Activated naive CD4-positive, alpha-beta T cell treated with anti-CD3 and anti-CD28 coated beads, Interleukin-2, amount 50 U/mL, for 72 hours (primary cell): ENCODE data around the gene SMIM10L2A. TPM values are rescaled to one million over a fixed set of nuclear protein-coding genes. Genes with fewer than 3 reads are reported as not detected.
"Not testable (repeated sequence)": the region's sequence is repeated elsewhere in the genome, so short reads cannot be mapped to it uniquely, and the experiment has no call there.

Experiments
- ATAC-seq, 2 donors: fragments of 150-1000 bp; cut with Tn5 transposase; 2 replicates each; pipeline ENCODE4 v1.10.0; 2021; ENCODE audit warnings: mild to moderate bottlenecking in 2 of 2, moderate library complexity in 2 of 2
- DNase-seq, 2 donors: peaks; one replicate each; pipeline ENCODE4 v3.0.0; 2021 to 2022; ENCODE audit warnings: low spot score in 2 of 2
- H3K27ac Mint-ChIP-seq, 2 donors: one replicate each; pipeline ENCODE4 v1.8.0; 2022; ENCODE audit warnings: mild to moderate bottlenecking in 2 of 2, mixed read lengths in 2 of 2
- H3K36me3 Mint-ChIP-seq, 2 donors: one replicate each; pipeline ENCODE4 v1.8.0; 2022; ENCODE audit warnings: mixed read lengths in 2 of 2
- H3K9me3 Mint-ChIP-seq, 2 donors: one replicate each; pipeline ENCODE4 v1.8.0; 2022; ENCODE audit warnings: mixed read lengths in 2 of 2
- total RNA-seq, 2 donors: library from RNA; stranded (reverse); gene quantifications; one replicate each; pipeline ENCODE4 v1.2.3, GENCODE V29; 2022

Gene SMIM10L2A
- total RNA-seq, 2 donors from 2014 or later, result 0.18 to 0.54 TPM

DNA sequence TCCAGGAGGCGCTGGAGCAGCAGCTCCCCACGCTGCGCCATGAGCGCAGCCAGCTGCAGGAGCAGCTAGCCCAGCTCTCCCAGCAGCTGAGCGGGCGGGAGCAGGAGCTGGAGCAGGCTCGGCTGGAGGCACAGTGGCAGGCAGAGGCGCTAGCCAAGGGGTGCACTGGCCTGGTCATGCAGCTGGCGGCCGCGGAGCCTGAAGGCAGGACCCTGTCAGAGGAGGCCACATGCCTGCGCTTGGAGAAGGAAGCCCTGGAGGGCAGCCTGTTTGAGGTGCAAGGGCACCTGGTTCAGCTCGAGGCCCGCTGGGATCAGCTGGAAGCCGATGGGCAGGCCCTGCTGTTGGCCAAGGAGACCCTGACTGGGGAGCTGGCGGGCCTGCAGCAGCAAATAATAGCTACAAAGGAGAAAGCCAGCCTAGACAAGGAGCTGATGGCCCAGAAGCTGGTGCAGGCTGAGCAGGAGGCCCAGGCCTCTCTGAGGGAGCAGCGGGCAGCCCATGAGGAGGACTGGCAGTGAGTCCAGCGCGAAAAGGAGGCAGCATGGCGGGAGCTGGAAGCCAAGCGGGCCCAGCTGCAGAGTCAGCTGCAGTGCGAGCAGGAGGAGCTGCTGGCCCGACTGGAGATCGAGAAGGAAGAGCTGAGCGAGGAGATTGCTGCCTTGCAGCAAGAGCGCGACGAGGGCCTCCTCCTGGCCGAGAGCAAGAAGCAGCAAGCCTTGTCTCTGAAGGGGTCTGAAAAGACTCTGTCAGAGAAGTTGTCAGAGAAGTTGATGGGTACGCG is 13.6 kb downstream of the SMIM10L2A start:
- DNase-seq, result no peak
- Mint-ChIP-seq H3K36me3 (peaks cover 7 to 9% of the 10 kb centered on the region in 2 donors), H3K9me3 (peaks cover 0 to 7% of the 10 kb centered on the region in 2 donors), H3K27ac (no peak overlapping the region)
- ATAC-seq, result no peak

DNA sequence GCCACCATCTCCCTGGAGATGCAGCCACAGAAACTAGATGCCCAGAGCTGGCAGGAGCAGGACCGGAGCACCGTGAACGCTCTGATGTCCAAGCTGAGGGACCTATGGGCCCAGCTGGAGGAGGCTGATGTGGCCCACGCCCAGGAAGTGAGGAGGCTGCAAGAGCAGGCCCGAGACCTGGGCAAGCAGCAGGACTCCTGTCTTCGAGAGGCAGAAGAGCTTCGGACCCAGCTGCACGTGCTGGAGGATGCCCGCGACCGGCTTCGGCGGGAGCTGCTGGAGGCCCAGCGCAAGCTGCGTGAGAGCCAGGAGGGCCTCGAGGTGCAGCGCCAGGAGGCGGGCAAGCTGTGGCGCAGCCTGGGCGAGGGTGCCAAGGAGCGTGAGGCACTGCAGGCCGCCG is 14.2 kb downstream of the SMIM10L2A start:
- ATAC-seq (no peak), DNase-seq (no peak)
- Mint-ChIP-seq H3K36me3 (peaks cover 3 to 8% of the 10 kb centered on the region in 2 donors), H3K9me3 (peaks cover 0 to 5% of the 10 kb centered on the region in 2 donors), H3K27ac (no peak overlapping the region)

DNA sequence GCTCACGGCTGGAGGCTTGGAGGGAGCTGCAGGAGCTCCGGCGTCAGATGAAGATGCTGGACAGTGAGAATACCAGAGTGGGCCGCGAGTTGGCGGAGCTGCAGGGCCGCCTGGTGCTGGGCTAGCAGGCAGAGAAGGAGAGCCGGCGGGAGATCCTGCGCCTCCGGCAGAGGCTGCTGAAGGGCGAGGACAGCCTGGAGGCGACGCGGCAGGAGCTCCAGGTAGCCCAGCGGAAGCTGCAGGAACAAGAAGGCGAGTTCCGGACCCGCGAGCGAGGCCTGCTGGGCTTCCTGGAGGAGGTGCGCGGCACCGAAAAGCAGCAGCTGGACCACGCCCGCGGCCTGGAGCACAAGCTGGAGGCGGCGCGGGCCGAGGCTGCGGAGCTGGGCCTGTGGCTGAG is 14.7 kb downstream of the SMIM10L2A start:
- H3K27ac Mint-ChIP-seq, result no peak overlapping the region
- H3K9me3 Mint-ChIP-seq, result no peaks in the 10 kb centered on the region
- no peak for ATAC-seq
- no peak for DNase-seq
- H3K36me3 Mint-ChIP-seq, result peaks cover 0 to 3% of the 10 kb centered on the region in 2 donors

DNA sequence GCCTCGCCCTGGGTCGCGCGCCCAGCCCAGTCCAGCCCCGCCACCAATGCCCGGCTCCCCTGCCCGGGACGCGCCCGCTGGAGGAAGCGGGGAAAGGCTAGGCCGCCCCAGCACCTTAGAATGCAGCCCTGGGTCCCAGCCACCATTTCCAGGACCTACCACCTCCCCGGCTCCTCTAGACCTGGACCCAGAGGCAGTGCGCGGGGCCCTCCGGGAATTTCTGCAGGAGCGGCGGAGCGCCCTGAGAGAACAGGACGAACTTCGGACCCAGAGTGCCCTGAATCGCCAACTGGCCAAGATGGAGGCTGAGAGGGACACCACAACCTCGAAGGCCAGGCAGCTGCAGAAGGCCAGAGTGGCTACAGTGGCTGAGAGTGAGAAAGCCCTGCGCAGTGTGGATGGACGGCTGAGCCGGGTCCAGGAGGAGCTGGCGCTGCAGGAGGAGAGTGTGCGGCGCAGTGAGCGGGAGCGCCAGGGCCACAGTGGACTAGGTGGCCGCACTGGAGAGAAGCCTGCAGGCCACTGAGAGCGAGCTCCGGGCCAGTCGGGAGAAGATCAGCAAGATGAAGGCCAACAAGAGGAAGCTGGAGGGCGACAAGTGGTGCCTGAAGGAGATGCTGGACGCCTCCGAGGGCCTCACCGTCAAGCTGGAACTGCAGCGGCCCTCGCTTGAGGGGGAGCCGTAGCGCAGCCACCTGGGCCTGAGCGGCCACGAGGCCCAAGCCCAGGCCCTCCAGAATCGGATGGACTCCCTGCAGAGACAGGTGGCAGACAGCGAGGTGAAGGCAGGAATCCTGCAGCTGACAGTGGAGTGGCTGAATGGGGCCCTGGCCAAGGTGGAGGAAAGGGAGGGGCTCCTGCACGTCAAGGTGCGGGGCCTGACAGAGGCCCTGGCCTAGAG is 15.5 kb downstream of the SMIM10L2A start:
- DNase-seq (no peak), ATAC-seq (no peak)
- H3K9me3 Mint-ChIP-seq, result no peaks in the 10 kb centered on the region
- H3K27ac Mint-ChIP-seq, result no peak overlapping the region
- no peaks in the 10 kb centered on the region for H3K36me3 Mint-ChIP-seq

DNA sequence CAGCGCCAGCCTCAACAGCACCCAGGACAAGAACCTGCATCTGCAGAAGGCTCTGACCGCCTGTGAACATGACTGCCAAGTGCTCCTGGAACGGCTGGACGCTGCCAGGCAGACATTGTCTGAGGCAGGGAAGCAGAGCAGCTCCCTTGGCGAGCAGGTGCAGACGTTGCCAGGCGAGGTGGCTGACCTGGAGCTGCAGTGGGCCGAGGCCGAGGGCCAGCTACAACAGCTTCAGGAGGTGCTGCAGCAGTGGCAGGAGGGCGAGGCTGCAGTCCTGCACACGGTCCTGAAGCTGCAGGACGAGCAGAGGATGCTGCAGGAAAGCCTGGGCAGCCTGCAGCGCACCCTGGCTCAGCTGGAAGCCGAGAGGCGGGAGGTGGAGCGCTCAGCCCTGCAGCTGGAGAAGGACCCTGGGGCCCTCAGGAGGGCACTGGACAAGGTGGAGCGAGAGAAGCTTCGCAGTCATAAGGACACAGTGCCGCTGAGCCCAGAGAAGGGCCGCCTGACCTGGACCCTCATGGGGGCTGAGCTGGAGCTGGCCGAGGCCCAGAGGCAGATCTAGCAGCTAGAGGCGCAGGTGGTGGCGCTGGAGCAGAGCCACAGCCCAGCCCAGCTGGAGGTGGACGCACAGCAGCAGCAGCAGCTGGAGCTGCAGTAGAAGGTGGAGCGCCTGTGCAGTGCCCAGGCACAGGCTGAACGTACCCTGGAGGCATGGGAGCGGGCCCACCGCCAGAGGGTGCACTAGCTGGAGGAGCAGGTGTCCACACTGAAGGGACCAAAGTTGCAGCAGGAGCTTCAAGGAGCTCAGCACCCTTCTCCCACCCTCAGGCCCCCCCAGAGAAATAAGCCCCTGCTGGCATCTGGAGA is 16.4 kb downstream of the SMIM10L2A start:
- Mint-ChIP-seq H3K36me3 (no peaks in the 10 kb centered on the region), H3K27ac (no peak overlapping the region), H3K9me3 (no peaks in the 10 kb centered on the region)
- no peak for ATAC-seq
- no peak for DNase-seq

DNA sequence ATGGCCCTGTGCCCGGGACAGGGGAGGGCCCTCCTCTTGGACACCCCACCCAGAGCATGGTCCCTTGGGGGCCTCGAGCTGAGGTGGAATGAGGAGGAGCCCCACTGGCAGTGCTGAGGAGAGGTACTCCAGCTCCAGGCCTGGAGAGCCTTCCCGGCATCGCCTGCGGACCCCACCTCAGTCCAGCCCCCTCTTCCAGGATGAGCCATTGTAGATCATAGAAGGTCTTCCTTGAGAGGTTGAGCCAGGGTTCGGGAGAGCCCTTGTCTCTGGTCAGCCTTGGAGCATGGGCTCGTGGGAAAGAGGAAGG is 16.9 kb downstream of the SMIM10L2A start:
- DNase-seq (no peak), ATAC-seq (no peak)
- H3K9me3 Mint-ChIP-seq, result no peaks in the 10 kb centered on the region
- H3K27ac Mint-ChIP-seq, result no peak overlapping the region
- H3K36me3 Mint-ChIP-seq, result no peaks in the 10 kb centered on the region

DNA sequence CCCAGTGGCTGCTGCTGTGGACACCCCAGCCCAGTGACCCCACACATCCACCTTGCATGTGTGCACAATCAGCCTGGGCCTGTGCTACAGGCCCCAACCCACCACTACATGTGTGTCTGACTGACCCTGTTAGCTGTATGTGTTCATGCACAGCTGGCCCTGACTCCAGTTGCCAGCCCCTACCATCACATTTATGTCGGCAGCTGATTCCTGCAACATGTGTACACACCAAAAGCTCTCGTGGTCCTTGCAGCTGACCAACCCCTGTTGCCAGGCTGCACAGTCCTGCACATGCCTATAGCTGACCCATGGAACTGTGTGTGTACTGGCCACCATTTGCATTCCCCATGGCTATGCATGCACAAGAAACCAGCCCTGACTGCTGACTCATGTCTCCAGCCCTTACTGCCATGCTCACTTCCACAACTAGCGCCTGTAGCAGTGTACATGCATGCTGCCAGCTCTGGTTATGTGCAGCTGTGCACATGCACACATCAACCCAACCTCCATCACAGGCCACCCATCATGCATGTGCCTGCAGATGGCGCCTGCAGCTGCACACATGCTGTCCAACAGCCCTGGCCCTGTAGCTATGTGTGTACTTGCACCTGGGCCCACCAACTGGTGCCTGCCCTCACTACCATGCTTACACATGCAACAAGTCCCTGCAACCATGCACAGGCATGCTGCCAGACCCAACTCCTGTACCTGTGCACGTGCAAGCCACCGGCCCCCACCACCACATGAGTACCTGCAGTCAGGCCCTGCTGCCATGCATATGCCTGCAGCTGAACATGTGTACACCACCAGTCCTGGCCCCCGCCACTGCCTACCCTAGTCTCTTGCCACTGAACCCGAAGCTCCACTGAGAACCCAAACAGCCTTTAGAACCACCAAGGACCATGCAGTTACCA is 28.1 kb downstream of the SMIM10L2A start:
- Mint-ChIP-seq H3K9me3 (no peaks in the 10 kb centered on the region), H3K36me3 (no peaks in the 10 kb centered on the region), H3K27ac (no peak overlapping the region)
- DNase-seq (no peak), ATAC-seq (no peak)

DNA sequence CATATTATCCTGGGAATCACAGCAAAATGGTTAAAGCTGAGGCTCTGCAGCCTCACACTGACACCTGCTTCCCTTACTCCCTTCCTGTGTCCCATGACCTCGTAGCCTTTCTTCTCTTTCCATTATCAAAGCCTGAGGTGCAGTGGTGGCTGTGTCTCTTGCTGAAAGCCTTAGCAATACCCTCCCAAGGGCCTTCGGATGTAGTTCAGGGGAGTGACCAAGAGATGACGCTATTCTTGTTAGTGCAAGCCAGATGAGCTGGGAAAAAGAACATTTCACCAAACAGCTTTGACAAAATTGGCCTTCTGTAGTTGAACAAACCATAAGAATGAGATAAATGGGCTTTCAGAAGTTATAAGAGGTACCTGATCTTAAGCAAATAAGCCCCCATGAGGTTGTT is 31.6 kb downstream of the SMIM10L2A start:
- Mint-ChIP-seq H3K27ac (no peak overlapping the region), H3K36me3 (no peaks in the 10 kb centered on the region), H3K9me3 (no peaks in the 10 kb centered on the region)
- DNase-seq, result no peak
- ATAC-seq, result no peak

DNA sequence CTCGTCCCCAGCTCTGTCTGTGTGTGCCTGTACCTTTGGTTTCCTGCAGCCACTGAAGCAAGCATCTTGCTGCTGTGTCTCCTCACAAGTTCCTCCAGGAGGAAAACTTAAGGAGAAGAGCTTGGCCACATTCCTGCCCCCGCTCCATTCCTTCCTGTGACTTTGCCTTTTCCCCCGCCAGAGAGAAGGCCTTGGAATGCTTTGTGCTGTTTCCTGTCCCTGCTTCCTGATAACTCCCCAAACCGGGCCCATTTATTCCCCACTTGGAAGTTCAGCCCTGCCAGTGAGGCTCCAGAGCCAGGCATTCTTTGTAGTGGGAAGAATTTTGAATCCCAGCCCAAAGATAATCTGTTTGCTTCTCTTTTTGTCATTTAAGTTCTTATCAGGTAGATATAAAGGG is 33.1 kb downstream of the SMIM10L2A start:
- DNase-seq (no peak), ATAC-seq (no peak)
- Mint-ChIP-seq H3K36me3 (no peaks in the 10 kb centered on the region), H3K27ac (no peak overlapping the region), H3K9me3 (no peaks in the 10 kb centered on the region)

DNA sequence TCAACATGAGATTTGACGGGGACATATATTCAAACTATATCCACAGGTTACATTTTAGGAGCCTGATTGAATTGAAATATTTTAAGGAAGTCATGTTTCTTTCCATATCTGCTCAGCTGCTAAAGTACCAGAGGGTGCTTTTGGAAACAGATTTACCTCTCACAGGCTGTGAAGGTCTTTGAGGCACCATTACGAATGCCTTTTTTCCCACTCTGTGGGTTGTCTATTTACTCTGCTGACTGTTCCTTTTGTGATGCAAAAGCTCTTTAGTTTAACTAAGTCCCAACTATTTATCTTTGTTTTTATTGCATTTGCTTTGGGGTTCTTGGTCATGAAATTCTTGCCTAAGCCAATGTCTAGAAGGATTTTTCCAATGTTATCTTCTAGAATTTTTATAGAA is 40.0 kb downstream of the SMIM10L2A start:
- not testable (repeated sequence) for DNase-seq, ATAC-seq, H3K36me3 Mint-ChIP-seq, H3K27ac Mint-ChIP-seq, H3K9me3 Mint-ChIP-seq

DNA sequence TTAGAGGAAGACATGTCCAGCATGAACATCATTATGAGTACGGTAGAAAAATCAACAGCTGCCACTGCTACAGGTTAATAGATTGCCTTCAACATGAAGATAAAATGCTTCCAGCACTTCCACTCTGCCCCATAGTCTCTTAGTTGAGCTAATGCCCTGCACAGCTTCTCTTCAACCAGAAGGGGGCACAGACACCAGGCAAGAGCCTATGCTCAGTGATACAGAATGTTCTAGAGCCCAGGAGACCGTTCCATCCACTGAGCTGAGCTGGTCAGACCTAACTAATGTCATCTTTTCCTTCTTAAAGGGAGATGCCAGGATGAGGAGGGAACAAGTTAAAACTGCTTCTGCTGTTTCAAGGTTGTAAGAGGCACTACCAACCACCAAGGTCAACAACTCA is 42.2 kb downstream of the SMIM10L2A start:
- Mint-ChIP-seq H3K36me3 (no peaks in the 10 kb centered on the region), H3K27ac (no peak overlapping the region), H3K9me3 (no peaks in the 10 kb centered on the region)
- ATAC-seq (no peak), DNase-seq (no peak)

DNA sequence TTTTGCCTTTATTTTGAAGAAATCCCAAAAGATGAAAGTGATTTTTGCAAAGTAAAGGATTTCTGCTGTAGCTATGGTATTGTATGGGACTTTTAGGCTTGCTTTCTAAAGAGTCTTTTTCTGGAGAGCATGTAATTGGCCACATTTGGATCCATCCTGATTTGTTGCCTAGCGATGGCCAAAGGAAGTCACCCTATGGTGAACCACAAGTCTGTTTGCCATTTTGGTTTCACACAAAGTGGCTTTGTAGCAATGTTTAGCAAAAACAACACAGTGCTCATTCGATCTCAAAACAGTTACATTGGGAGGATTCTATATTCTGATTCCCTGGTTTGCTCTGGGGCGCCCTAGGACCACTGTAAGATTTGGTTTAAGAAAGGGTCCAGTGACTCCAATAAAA is 54.6 kb downstream of the SMIM10L2A start:
- DNase-seq (no peak), ATAC-seq (no peak)
- H3K27ac Mint-ChIP-seq, result no peak overlapping the region
- H3K9me3 Mint-ChIP-seq, result no peaks in the 10 kb centered on the region
- no peaks in the 10 kb centered on the region for H3K36me3 Mint-ChIP-seq

DNA sequence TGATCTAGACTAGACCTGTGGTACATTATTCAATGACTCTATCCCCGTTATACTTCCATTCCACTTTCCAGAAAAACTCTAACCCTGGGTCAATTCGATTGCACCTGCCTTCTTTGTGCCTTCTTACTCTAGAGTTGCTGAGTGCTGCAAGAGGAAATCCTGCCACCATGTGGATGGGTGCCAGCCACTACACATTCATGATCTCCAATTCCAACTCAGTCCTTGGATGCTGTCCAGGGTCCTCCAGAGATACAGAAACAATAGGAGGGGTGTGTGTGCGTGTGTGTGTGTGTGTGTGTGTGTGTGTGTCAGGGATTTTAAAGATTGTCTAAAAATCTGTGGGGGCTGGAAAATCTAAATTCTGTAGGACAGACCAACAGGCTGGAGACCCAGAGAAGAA is 55.8 kb downstream of the SMIM10L2A start:
- no peak overlapping the region for H3K27ac Mint-ChIP-seq
- H3K9me3 Mint-ChIP-seq, result no peaks in the 10 kb centered on the region
- H3K36me3 Mint-ChIP-seq, result no peaks in the 10 kb centered on the region
- DNase-seq (peak in 1 of 2 donors; percentile 6), ATAC-seq (peak; percentile 55 to 66)
